RWPE2 (cell line): Measurements from ENCODE around the gene PARD6G.
"Not testable (repeated sequence)": the region's sequence is repeated elsewhere in the genome, so short reads cannot be mapped to it uniquely, and the experiment has no call there.

Source experiments
- ATAC-seq: fragments of 200-7000 bp; cut with Tn5 transposase; 3 replicates; pipeline ENCODE4 v1.9.1; 2021; ENCODE audit warnings: low read depth
- DNase-seq: peaks from one replicate; pipeline ENCODE4 v3.0.0-alpha.2; 2020; ENCODE audit warnings: low spot score
- H3K27ac ChIP-seq: fragments of 450-650 bp; 2 replicates; pipeline ENCODE4 v1.5.1; 2017; ENCODE audit warnings: mild to moderate bottlenecking; ENCODE audit not compliant: poor library complexity, severe bottlenecking
- H3K27me3 ChIP-seq: fragments of 250-450 bp; sonication (Bioruptor Pico); 2 replicates; pipeline ENCODE4 v1.5.1; 2021; ENCODE audit warnings: mild to moderate bottlenecking, moderate library complexity; ENCODE audit not compliant: insufficient read depth, poor library complexity, severe bottlenecking
- H3K36me3 ChIP-seq: fragments of 250-450 bp; sonication (Bioruptor Pico); 2 replicates; pipeline ENCODE4 v1.5.1; 2020; ENCODE audit warnings: low read depth, mild to moderate bottlenecking, moderate library complexity
- H3K4me1 ChIP-seq: fragments of 250-450 bp; sonication (Bioruptor Pico); 2 replicates; pipeline ENCODE4 v1.5.1; 2021; ENCODE audit warnings: mild to moderate bottlenecking, moderate library complexity; ENCODE audit not compliant: insufficient read depth, poor library complexity, severe bottlenecking
- H3K4me3 ChIP-seq: fragments of 250-450 bp; sonication (Bioruptor Pico); 2 replicates; pipeline ENCODE4 v1.5.1; 2021; ENCODE audit warnings: mild to moderate bottlenecking, moderate library complexity; ENCODE audit not compliant: severe bottlenecking
- H3K9me3 ChIP-seq: fragments of 250-450 bp; sonication (Bioruptor Pico); 2 replicates; pipeline ENCODE4 v1.5.1; 2021; ENCODE audit warnings: mild to moderate bottlenecking, moderate library complexity; ENCODE audit not compliant: severe bottlenecking
- TF ChIP-seq, protein P1 (sequence below): fragments of 450-650 bp; IDR thresholded peaks from one replicate; pipeline ENCODE4 v1.5.1; 2017; ENCODE audit warnings: mild to moderate bottlenecking, moderate library complexity; ENCODE audit not compliant: poor library complexity, severe bottlenecking

The PARD6G gene

GRCh38 chr18:80228051-80228848, 19.1 kb downstream of the PARD6G start:
- Histone ChIP-seq H3K4me1 (peaks cover 3% of the 10 kb centered on the region), H3K27ac (no peak overlapping the region), H3K9me3 (no peaks in the 10 kb centered on the region), H3K4me3 (no peak overlapping the region), H3K36me3 (no peaks in the 10 kb centered on the region), H3K27me3 (no peaks in the 10 kb centered on the region)
- ATAC-seq (no peak), DNase-seq (no peak)
- TF ChIP-seq, protein P1, sequence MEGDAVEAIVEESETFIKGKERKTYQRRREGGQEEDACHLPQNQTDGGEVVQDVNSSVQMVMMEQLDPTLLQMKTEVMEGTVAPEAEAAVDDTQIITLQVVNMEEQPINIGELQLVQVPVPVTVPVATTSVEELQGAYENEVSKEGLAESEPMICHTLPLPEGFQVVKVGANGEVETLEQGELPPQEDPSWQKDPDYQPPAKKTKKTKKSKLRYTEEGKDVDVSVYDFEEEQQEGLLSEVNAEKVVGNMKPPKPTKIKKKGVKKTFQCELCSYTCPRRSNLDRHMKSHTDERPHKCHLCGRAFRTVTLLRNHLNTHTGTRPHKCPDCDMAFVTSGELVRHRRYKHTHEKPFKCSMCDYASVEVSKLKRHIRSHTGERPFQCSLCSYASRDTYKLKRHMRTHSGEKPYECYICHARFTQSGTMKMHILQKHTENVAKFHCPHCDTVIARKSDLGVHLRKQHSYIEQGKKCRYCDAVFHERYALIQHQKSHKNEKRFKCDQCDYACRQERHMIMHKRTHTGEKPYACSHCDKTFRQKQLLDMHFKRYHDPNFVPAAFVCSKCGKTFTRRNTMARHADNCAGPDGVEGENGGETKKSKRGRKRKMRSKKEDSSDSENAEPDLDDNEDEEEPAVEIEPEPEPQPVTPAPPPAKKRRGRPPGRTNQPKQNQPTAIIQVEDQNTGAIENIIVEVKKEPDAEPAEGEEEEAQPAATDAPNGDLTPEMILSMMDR = no peak

- no peaks in the 10 kb centered on the region for H3K9me3 ChIP-seq
- no peak overlapping the region for H3K27ac ChIP-seq
- no peaks in the 10 kb centered on the region for H3K36me3 ChIP-seq
- peaks cover 3% of the 10 kb centered on the region for H3K4me1 ChIP-seq
- TF ChIP-seq, protein P1 = no peak
- H3K27me3 ChIP-seq = no peaks in the 10 kb centered on the region
- no peak for DNase-seq
- no peak overlapping the region for H3K4me3 ChIP-seq
- no peak for ATAC-seq
Measured at GRCh38 chr18:80227472-80227871, 19.8 kb downstream of the PARD6G start.

- Histone ChIP-seq H3K9me3 (no peaks in the 10 kb centered on the region), H3K36me3 (no peaks in the 10 kb centered on the region), H3K4me3 (no peak overlapping the region), H3K27ac (no peak overlapping the region), H3K4me1 (peaks cover 3% of the 10 kb centered on the region), H3K27me3 (no peaks in the 10 kb centered on the region)
- DNase-seq (no peak), ATAC-seq (no peak)
- TF ChIP-seq, protein P1 = no peak
Measured at GRCh38 chr18:80225685-80226084, 21.6 kb downstream of the PARD6G start.

- no peaks in the 10 kb centered on the region for H3K27me3 ChIP-seq
- H3K9me3 ChIP-seq = no peaks in the 10 kb centered on the region
- H3K27ac ChIP-seq = no peak overlapping the region
- ATAC-seq = no peak
- no peak overlapping the region for H3K4me3 ChIP-seq
- TF ChIP-seq, protein P1 = no peak
- DNase-seq = no peak
- H3K36me3 ChIP-seq = no peaks in the 10 kb centered on the region
- H3K4me1 ChIP-seq = no peaks in the 10 kb centered on the region
Measured at GRCh38 chr18:80223581-80224148, 23.6 kb downstream of the PARD6G start.

DNA sequence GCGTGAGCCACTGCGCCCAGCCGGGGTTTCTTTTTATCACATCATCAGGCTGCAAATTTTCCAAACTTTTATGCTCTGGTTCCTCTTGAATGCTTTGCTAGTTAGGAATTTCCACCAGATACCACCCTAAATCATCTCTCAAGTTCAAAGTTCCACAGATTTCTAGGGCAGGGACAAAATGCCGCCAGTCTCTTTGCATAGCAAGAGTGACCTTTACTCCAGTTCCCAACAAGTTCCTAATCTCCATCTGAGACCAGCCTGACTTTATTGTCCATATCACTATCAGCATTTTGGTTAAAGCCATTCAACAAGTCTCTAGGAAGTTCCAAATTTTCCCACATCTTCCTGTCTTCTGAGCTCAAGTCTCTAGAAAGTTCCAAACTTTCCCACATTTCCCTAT, 27.8 kb downstream of the PARD6G start:
- not testable (repeated sequence) for H3K36me3 ChIP-seq, H3K9me3 ChIP-seq, H3K27me3 ChIP-seq, ATAC-seq, DNase-seq, H3K4me3 ChIP-seq, H3K4me1 ChIP-seq, H3K27ac ChIP-seq
